Caco-2 (cell line): ENCODE data around the gene ATF2. TPM values are rescaled to one million over a fixed set of nuclear protein-coding genes. Genes with fewer than 3 reads are reported as not detected.

Experiments
- BruUV-seq: library from RNA; stranded (reverse); fragments of 400-500 nt; replicated peaks from 2 replicates; lab custom pipeline; 2021; lab: Mats Ljungman, UMichigan
- CTCF ChIA-PET: fragments of 300-600 bp; sonication (Branson Sonifier 250); formaldehyde crosslinking; loops from one replicate; lab custom pipeline; 2022; ENCODE audit warnings: antibody characterized with exemption; lab: Charles Lee
- POLR2A ChIA-PET: fragments of 300-600 bp; sonication (Branson Sonifier 250); formaldehyde crosslinking; loops from one replicate; lab custom pipeline; 2022; ENCODE audit warnings: antibody characterized with exemption; lab: Charles Lee
- DNase-seq, 2 experiments: peaks; one replicate each; pipeline versions ENCODE4 v3.0.0 to v3.0.0-alpha.2; 2020 to 2022
- H3K27me3 ChIP-seq: replicated peaks from 2 replicates; pipeline ENCODE4 v1.6.0; 2011; ENCODE audit warnings: low read length; ENCODE audit not compliant: control insufficient read depth, insufficient read depth
- H3K36me3 ChIP-seq: 2 replicates; pipeline ENCODE4 v1.5.1; 2011; ENCODE audit warnings: low read length; ENCODE audit not compliant: control insufficient read depth, insufficient read depth
- H3K4me1 ChIP-seq: fragments of 250-450 bp; sonication (Bioruptor Pico); 2 replicates; pipeline ENCODE4 v1.5.1; 2020; ENCODE audit warnings: mild to moderate bottlenecking
- H3K4me3 ChIP-seq: 2 replicates; pipeline ENCODE4 v1.5.1; 2011; ENCODE audit warnings: low read depth, mild to moderate bottlenecking, control low read depth, low read length
- H3K9me3 ChIP-seq: fragments of 250-450 bp; sonication (Bioruptor Pico); 2 replicates; pipeline ENCODE4 v1.5.1; 2020; ENCODE audit warnings: mild to moderate bottlenecking, moderate library complexity
- H3K27ac Mint-ChIP-seq: one replicate; pipeline ENCODE4 v1.8.0; 2022; ENCODE audit warnings: mixed read lengths; ENCODE audit not compliant: unreplicated experiment
- H3K27me3 Mint-ChIP-seq: one replicate; pipeline ENCODE4 v1.8.0; 2022; ENCODE audit warnings: mixed read lengths; ENCODE audit not compliant: insufficient read depth, unreplicated experiment
- H3K36me3 Mint-ChIP-seq: one replicate; pipeline ENCODE4 v1.8.0; 2022; ENCODE audit warnings: mild to moderate bottlenecking, mixed read lengths; ENCODE audit not compliant: insufficient read depth, unreplicated experiment
- H3K4me1 Mint-ChIP-seq: one replicate; pipeline ENCODE4 v1.8.0; 2022; ENCODE audit warnings: low read depth, mixed read lengths; ENCODE audit not compliant: unreplicated experiment
- H3K4me3 Mint-ChIP-seq: one replicate; pipeline ENCODE4 v1.8.0; 2022; ENCODE audit warnings: mild to moderate bottlenecking, moderate library complexity, mixed read lengths; ENCODE audit not compliant: unreplicated experiment
- H3K9me3 Mint-ChIP-seq: one replicate; pipeline ENCODE4 v1.8.0; 2022; ENCODE audit warnings: mixed read lengths; ENCODE audit not compliant: unreplicated experiment
- intact Hi-C: fragments of 100-400 bp; cut with micrococcal nuclease; formaldehyde crosslinking; loops from one replicate; pipeline ENCODE4 v1.10.0; 2022; ENCODE audit not compliant: unreplicated experiment
- total RNA-seq: library from RNA; stranded (reverse); gene quantifications from 2 replicates; pipeline ENCODE4 v1.2.3, GENCODE V29; 2022
- TF ChIP-seq, protein P1 (sequence below), 2 experiments: fragments of 200-600 bp in 1 of 2; IDR thresholded peaks; 1 replicate in 1 of 2; 2 replicates in 1 of 2; pipeline versions ENCODE4 v1.5.1 to v1.8.0; 2011 to 2022; ENCODE audit warnings: antibody characterized with exemption in 1 of 2, control low read depth in 1 of 2, inconsistent platforms in 1 of 2, low read depth in 1 of 2, low read length in 1 of 2, mild to moderate bottlenecking in 1 of 2, moderate library complexity in 1 of 2; ENCODE audit not compliant: insufficient read depth in 1 of 2, severe bottlenecking in 1 of 2, unreplicated experiment in 1 of 2

Gene ATF2
- total RNA-seq, 1 experiment from 2014 or later, result 47.1 TPM

DNA sequence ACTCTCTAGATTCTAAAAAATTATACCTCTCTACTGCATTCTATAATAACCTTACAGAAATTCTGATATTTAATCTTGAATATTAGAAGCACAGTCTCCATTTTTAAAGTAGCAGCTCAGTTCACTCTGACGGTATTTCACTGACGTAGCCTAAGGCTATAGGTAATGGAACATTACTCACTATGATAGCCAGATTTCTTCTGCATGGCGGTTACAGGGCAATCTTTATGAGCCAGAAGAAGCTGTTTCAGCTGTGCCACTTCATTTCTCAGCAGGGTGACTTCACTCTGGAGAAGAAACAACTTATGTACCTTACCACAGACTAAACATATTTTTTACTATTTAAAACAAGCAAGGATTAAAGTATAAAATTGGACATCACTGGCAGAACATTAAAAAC, 87.5 kb downstream of the ATF2 start:
- no peak for DNase-seq
- TF ChIP-seq, protein P1, sequence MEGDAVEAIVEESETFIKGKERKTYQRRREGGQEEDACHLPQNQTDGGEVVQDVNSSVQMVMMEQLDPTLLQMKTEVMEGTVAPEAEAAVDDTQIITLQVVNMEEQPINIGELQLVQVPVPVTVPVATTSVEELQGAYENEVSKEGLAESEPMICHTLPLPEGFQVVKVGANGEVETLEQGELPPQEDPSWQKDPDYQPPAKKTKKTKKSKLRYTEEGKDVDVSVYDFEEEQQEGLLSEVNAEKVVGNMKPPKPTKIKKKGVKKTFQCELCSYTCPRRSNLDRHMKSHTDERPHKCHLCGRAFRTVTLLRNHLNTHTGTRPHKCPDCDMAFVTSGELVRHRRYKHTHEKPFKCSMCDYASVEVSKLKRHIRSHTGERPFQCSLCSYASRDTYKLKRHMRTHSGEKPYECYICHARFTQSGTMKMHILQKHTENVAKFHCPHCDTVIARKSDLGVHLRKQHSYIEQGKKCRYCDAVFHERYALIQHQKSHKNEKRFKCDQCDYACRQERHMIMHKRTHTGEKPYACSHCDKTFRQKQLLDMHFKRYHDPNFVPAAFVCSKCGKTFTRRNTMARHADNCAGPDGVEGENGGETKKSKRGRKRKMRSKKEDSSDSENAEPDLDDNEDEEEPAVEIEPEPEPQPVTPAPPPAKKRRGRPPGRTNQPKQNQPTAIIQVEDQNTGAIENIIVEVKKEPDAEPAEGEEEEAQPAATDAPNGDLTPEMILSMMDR (IDR thresholded peaks at IDR 0.05; ENCODE audit: insufficient read depth in 1 of 2, low read depth in 1 of 2, low read length in 1 of 2, severe bottlenecking in 1 of 2, unreplicated experiment in 1 of 2), result no peak
- H3K27ac Mint-ChIP-seq, result no peak overlapping the region
- Histone ChIP-seq H3K9me3 (no peaks in the 10 kb centered on the region), H3K27me3 (no peaks in the 10 kb centered on the region), H3K36me3 (no peaks in the 10 kb centered on the region), H3K4me3 (no peak overlapping the region), H3K4me1 (no peaks in the 10 kb centered on the region)
- H3K4me3 Mint-ChIP-seq, result no peak overlapping the region
- no peaks in the 10 kb centered on the region for H3K4me1 Mint-ChIP-seq
- no peaks in the 10 kb centered on the region for H3K27me3 Mint-ChIP-seq
- no TSS peak for BruUV-seq
- H3K36me3 Mint-ChIP-seq, result peaks cover 30% of the 10 kb centered on the region
- H3K9me3 Mint-ChIP-seq, result no peaks in the 10 kb centered on the region
- CTCF ChIA-PET, result no interaction called here
- POLR2A ChIA-PET, result no interaction called here
- intact Hi-C loops, result no loop called here

DNA sequence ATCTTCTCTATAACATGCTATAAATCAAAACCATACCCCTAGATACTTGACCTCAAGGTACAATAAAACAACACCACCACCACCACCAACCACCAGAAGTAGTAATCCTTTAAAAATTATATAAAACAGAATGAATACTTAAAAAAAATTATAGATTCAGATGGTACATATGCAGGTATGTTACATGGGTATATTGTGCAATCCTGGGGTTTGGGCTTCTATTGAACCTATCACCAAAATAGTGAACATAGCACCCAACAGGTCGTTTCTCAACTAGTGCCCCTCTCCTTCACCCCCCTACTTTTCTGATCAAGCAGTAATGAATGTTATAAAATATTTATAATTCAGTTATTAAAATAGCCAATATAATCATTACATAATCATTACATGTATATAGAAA, 91.7 kb downstream of the ATF2 start:
- no peak for DNase-seq
- ChIA-PET POLR2A (no interaction called here), CTCF (no interaction called here)
- TF ChIP-seq, protein P1 (IDR thresholded peaks at IDR 0.05; ENCODE audit: insufficient read depth in 1 of 2, low read depth in 1 of 2, low read length in 1 of 2, severe bottlenecking in 1 of 2, unreplicated experiment in 1 of 2), result no peak
- intact Hi-C loops, result no loop called here
- Mint-ChIP-seq H3K4me1 (no peaks in the 10 kb centered on the region), H3K36me3 (peaks cover 9% of the 10 kb centered on the region), H3K9me3 (no peaks in the 10 kb centered on the region), H3K27me3 (no peaks in the 10 kb centered on the region), H3K4me3 (no peak overlapping the region), H3K27ac (no peak overlapping the region)
- no TSS peak for BruUV-seq
- Histone ChIP-seq H3K27me3 (no peaks in the 10 kb centered on the region), H3K9me3 (no peaks in the 10 kb centered on the region), H3K4me1 (no peaks in the 10 kb centered on the region), H3K4me3 (no peak overlapping the region), H3K36me3 (no peaks in the 10 kb centered on the region)

DNA sequence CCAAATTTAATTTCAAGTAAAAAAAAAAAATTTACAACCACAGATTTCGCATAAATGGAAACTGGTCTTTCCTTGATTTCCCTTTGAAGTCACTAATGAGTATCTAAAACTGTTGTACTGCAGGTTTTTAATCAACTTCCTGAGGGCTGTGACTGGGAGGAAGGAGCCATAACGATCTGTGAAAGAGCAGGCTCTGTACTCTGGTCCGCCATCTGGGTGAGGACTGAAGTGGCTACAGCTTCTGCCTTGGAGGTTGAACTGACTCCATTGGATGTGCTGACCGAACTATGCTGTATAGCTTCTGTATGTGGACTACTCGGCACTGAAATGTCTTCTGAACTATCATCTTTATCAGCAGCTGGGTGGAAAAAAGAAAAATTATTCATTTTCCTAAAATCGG, 93.5 kb downstream of the ATF2 start:
- no peaks in the 10 kb centered on the region for H3K9me3 Mint-ChIP-seq
- no peak for DNase-seq
- H3K27me3 Mint-ChIP-seq, result no peaks in the 10 kb centered on the region
- H3K36me3 ChIP-seq, result no peaks in the 10 kb centered on the region
- H3K4me1 ChIP-seq, result no peaks in the 10 kb centered on the region
- no TSS peak for BruUV-seq
- no peak overlapping the region for H3K4me3 Mint-ChIP-seq
- H3K36me3 Mint-ChIP-seq, result peaks cover 9% of the 10 kb centered on the region
- no peaks in the 10 kb centered on the region for H3K9me3 ChIP-seq
- intact Hi-C loops, result no loop called here
- ChIA-PET POLR2A (no interaction called here), CTCF (no interaction called here)
- TF ChIP-seq, protein P1 (IDR thresholded peaks at IDR 0.05; ENCODE audit: insufficient read depth in 1 of 2, low read depth in 1 of 2, low read length in 1 of 2, severe bottlenecking in 1 of 2, unreplicated experiment in 1 of 2), result no peak
- H3K27me3 ChIP-seq, result no peaks in the 10 kb centered on the region
- H3K27ac Mint-ChIP-seq, result no peak overlapping the region
- no peaks in the 10 kb centered on the region for H3K4me1 Mint-ChIP-seq
- H3K4me3 ChIP-seq, result no peak overlapping the region
